RWPE1 (cell line): ENCODE data around the gene DYNC1I1.
"Not testable (repeated sequence)": the region's sequence is repeated elsewhere in the genome, so short reads cannot be mapped to it uniquely, and the experiment has no call there.

ENCODE experiments used
- CTCF ChIA-PET: fragments of 350-600 bp; sonication (Branson Sonifier 250); formaldehyde crosslinking; extraction: SDS; loops from one replicate; lab custom pipeline; 2021; lab: Yijun Ruan, JAX
- POLR2A ChIA-PET: fragments of 400-600 bp; formaldehyde crosslinking; extraction: SDS; loops from one replicate; lab custom pipeline; 2020; ENCODE audit warnings: antibody characterized with exemption; ENCODE audit not compliant: low non-redundant PET; lab: Yijun Ruan, JAX
- DNase-seq: peaks from one replicate; pipeline ENCODE4 v3.0.0; 2012; ENCODE audit warnings: low spot score
- H3K27ac ChIP-seq: fragments of 450-650 bp; 2 replicates; pipeline ENCODE4 v1.5.1; 2017
- TF ChIP-seq, protein P1 (sequence below): fragments of 450-650 bp; conservative IDR thresholded peaks from 2 replicates; pipeline ENCODE4 v1.5.1; 2017; ENCODE audit warnings: low read depth, mild to moderate bottlenecking

DYNC1I1 gene

DNA sequence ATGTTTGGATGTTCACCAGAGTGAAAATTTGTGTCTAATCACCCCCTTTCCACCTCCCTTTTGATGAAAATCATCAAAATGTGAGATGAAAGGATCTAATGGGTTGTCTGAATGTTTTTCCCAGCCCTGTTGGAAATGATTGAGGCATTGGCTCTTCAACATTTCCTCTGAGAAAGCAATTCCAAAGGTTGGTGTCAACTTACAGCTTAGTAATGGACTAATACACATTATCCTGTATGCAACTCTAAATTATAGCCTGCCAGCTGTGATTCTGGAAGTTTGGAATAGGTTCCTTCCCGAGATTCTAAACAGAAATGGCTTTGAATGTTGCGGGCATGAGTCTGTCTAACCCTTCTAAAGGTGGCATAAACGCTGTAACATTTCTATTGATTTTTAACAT is 152.9 kb downstream of the DYNC1I1 start:
- no peak overlapping the region for H3K27ac ChIP-seq
- POLR2A ChIA-PET: no interaction called here
- CTCF ChIA-PET: interaction anchor here (2.1 kb wide), 1 partner anchor 8 kb away, joined by 9 read pairs; no protein-coding TSS in a partner anchor
- no peak for DNase-seq
- TF ChIP-seq, protein P1, sequence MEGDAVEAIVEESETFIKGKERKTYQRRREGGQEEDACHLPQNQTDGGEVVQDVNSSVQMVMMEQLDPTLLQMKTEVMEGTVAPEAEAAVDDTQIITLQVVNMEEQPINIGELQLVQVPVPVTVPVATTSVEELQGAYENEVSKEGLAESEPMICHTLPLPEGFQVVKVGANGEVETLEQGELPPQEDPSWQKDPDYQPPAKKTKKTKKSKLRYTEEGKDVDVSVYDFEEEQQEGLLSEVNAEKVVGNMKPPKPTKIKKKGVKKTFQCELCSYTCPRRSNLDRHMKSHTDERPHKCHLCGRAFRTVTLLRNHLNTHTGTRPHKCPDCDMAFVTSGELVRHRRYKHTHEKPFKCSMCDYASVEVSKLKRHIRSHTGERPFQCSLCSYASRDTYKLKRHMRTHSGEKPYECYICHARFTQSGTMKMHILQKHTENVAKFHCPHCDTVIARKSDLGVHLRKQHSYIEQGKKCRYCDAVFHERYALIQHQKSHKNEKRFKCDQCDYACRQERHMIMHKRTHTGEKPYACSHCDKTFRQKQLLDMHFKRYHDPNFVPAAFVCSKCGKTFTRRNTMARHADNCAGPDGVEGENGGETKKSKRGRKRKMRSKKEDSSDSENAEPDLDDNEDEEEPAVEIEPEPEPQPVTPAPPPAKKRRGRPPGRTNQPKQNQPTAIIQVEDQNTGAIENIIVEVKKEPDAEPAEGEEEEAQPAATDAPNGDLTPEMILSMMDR: no peak

DNA sequence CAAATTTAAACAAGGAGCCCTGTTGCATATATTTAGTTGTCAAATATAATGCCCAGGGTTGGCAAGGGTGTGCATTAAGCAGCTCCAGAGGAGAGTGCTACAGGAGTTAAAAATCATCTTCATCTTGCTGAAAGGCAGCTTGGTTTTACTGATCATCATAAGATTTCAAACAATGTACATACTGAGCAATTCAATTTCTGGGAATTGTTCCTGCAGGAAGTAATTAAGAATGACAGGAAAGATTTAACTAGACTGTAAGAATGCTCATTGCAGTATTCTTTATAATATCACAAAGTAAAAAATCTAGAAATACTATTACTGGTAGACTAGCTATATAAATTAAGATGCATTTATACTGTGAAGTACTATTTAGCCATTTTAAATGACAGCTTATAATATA is 153.6 kb downstream of the DYNC1I1 start:
- TF ChIP-seq, protein P1: no peak
- no peak for DNase-seq
- ChIA-PET POLR2A (no interaction called here), CTCF (interaction anchor here (0.9 to 2.1 kb wide), 2 partner anchors 9 to 1102 kb away, joined by 3 to 9 read pairs; no protein-coding TSS in a partner anchor)
- no peak overlapping the region for H3K27ac ChIP-seq

DNA sequence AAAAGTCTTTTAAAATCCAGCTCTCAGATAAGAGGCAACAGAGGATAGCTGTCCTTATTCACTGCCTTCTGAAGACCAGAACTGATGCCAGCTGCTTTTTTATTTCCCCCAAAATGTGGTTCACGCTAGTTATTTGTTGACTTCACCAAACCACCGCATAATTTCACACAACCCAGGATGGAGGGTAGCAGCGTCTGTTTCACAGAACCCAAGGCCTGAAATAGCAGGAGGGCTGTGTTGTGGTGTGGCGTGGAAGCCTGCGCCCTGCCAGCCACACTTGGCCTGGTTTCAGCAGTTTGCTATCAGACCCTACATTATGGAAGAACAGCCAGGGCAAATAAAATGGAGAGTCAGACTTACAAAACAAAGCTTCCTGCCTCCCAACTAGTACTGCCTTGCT is 155.4 kb downstream of the DYNC1I1 start:
- TF ChIP-seq, protein P1: no peak
- POLR2A ChIA-PET: no interaction called here
- CTCF ChIA-PET: no interaction called here
- H3K27ac ChIP-seq: no peak overlapping the region
- DNase-seq: no peak

DNA sequence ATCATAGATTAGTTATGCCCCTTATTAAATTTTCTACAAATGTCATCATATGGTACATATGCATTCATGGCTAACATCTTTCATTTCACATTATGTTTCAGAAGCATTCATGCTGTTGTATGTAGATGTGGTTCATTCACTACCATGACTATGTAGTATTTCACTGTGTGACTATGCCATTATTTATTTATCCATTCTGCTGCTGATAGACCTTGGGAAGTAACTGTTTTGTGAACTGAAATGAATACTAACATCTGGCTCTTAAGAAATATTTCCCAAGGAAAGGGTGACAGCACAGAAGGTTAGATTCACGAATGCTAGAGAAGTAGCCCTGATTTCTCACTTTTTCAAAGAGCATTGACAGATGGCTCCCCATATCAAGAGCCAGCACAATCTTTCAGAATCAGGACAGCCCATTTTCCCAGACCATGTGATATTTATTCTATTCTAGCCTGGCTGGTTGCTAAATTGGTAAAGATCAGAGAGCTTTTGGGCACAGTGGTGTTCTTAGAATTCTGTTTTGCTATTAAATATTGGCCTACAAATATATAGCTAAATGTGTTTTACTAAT is 157.4 kb downstream of the DYNC1I1 start:
- ChIA-PET POLR2A (no interaction called here), CTCF (no interaction called here)
- no peak for DNase-seq
- H3K27ac ChIP-seq: no peak overlapping the region
- TF ChIP-seq, protein P1: no peak

- no peak overlapping the region for H3K27ac ChIP-seq
- ChIA-PET POLR2A (no interaction called here), CTCF (interaction anchor here (0.6 to 1.3 kb wide), 3 partner anchors 16 to 64 kb away, joined by 3 to 8 read pairs (median 3); no protein-coding TSS in a partner anchor)
- TF ChIP-seq, protein P1: no peak
- DNase-seq: no peak
Observed at GRCh38 chr7:95931460-95932232, 159.3 kb downstream of the DYNC1I1 start.

DNA sequence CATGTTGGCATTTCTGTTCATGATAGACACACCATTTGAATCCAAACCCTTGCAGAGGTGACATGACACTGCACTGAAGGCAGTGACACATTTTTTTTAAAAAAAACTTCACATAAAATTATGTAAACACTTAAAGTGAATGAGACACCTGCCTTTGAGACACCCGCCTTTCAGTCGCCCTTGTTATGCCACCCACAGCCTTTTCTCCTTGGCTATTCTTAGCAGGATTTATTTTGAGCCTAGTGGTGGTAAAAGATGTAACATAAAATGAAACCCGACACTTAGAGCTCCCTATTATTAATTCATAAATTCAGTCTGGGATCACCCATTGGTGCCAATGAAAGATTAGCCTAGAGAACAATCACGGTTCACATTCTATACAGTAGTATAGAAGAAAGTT is 161.3 kb downstream of the DYNC1I1 start:
- CTCF ChIA-PET: interaction anchor here (0.6 kb wide), 1 partner anchor 14 kb away, joined by 3 read pairs; no protein-coding TSS in a partner anchor
- no peak overlapping the region for H3K27ac ChIP-seq
- TF ChIP-seq, protein P1: no peak
- no peak for DNase-seq
- POLR2A ChIA-PET: no interaction called here

GRCh38 chr7:95944867-95945266 is 172.5 kb downstream of the DYNC1I1 start:
- POLR2A ChIA-PET, CTCF ChIA-PET, DNase-seq, H3K27ac ChIP-seq: not testable (repeated sequence)
